H1 (cell line): ENCODE data around the gene TCF7L1. TPM values are rescaled to one million over a fixed set of nuclear protein-coding genes. Genes with fewer than 3 reads are reported as not detected.

Source experiments
- EGR1 ChIP-seq: IDR thresholded peaks from 2 replicates; pipeline ENCODE4 v1.6.1; 2011; ENCODE audit warnings: low read depth, low read length, borderline replicate concordance
- polyA plus RNA-seq, 7 experiments: library from polyadenylated mRNA; depleted of rRNA in 3 of 7; stranded (reverse) in 5 of 7; unstranded in 2 of 7; fragments of >200 nt in 5 of 7; fragments of 200-250 nt in 2 of 7; gene quantifications; 1 replicate in 5 of 7; 2 replicates in 1 of 7; 4 replicates in 1 of 7; pipeline versions ENCODE4 v1.2.1 to v1.2.3, GENCODE V29; 2011 to 2013; ENCODE audit warnings: missing spikeins in 2 of 7, mixed read lengths in 2 of 7
- total RNA-seq: library from RNA; stranded (reverse); fragmentation: NEBNext Ultra II Directional; extraction: Animal tissue kit (Norgen Biotek cat#: 25700); gene quantifications from 2 replicates; pipeline ENCODE4 v1.2.1, GENCODE V29; 2021
- TF ChIP-seq, protein P1 (sequence below): IDR thresholded peaks from 2 replicates; pipeline ENCODE4 v1.6.1; 2011; ENCODE audit warnings: low read length, improper control_type of control experiment

The TCF7L1 gene
- total and polyA plus RNA-seq, 2 of the 8 experiments (the other 6 are each of a cell fraction or from before 2014, with no cell fraction given) = 27.5 to 108 TPM

DNA sequence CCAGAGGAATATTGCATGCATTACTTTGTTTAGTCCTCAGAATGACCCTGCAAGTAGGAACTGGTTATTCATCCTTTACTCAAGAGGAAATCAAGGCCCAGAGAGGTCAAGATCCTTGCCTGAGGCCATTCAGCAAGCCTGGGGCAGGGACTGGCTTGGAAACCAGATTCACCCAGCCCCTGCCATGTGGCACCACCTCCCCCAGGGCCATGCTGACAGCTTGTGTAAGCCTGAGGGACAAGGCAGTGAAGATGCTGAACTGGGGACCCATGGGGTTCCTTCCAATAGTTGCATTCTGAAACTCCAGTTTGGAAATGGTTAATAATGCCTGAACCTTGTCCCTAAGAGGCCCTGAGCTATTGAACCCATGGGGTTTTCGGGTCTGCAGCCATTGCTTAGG lies 24.2 kb downstream of the TCF7L1 start (continued):
- TF ChIP-seq, protein P1, sequence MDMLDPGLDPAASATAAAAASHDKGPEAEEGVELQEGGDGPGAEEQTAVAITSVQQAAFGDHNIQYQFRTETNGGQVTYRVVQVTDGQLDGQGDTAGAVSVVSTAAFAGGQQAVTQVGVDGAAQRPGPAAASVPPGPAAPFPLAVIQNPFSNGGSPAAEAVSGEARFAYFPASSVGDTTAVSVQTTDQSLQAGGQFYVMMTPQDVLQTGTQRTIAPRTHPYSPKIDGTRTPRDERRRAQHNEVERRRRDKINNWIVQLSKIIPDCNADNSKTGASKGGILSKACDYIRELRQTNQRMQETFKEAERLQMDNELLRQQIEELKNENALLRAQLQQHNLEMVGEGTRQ = no peak
- TF ChIP-seq EGR1 = no peak
